CD8-positive, alpha-beta memory T cell (primary cell): ENCODE results near the gene CCDC86. TPM values are rescaled to one million over a fixed set of nuclear protein-coding genes. Genes with fewer than 3 reads are reported as not detected.

Source experiments
- CTCF ChIA-PET: fragments of 350-600 bp; sonication (Branson Sonifier 250); formaldehyde crosslinking; loops from one replicate; lab custom pipeline; 2021; ENCODE audit warnings: antibody characterized with exemption; lab: Charles Lee
- POLR2A ChIA-PET: fragments of 350-600 bp; sonication (Branson Sonifier 250); formaldehyde crosslinking; loops from one replicate; lab custom pipeline; 2021; ENCODE audit warnings: antibody characterized with exemption; lab: Charles Lee
- DNase-seq, 5 donors: peaks; one replicate each; pipeline versions ENCODE4 v3.0.0 to v3.0.0-alpha.2; 2020 to 2022; ENCODE audit warnings: mixed read lengths in 1 of 5
- H3K27ac ChIP-seq: one replicate; pipeline ENCODE4 v1.7.0; 2013; ENCODE audit warnings: low read depth, mild to moderate bottlenecking, low read length, moderate library complexity
- H3K27me3 ChIP-seq: 2 replicates; pipeline ENCODE4 v1.7.0; 2013; ENCODE audit warnings: low read length, mild to moderate bottlenecking; ENCODE audit not compliant: insufficient read depth, poor library complexity, severe bottlenecking
- H3K36me3 ChIP-seq: 2 replicates; pipeline ENCODE4 v1.7.0; 2013; ENCODE audit warnings: mild to moderate bottlenecking, low read length, moderate library complexity; ENCODE audit not compliant: insufficient read depth
- H3K4me1 ChIP-seq: 2 replicates; pipeline ENCODE4 v1.7.0; 2013; ENCODE audit warnings: mild to moderate bottlenecking, low read length, moderate library complexity; ENCODE audit not compliant: insufficient read depth
- H3K4me3 ChIP-seq: 2 replicates; pipeline ENCODE4 v1.7.0; 2013; ENCODE audit warnings: mild to moderate bottlenecking, low read length
- H3K9me3 ChIP-seq: 2 replicates; pipeline ENCODE4 v1.7.0; 2013; ENCODE audit warnings: mild to moderate bottlenecking, low read length
- H3K27ac Mint-ChIP-seq, 8 donors: one replicate each; pipeline ENCODE4 v1.8.0; 2020 to 2021; ENCODE audit warnings: mixed read lengths in 8 of 8, mild to moderate bottlenecking in 6 of 8, inconsistent platforms in 3 of 8, moderate library complexity in 3 of 8
- H3K27me3 Mint-ChIP-seq, 2 donors: one replicate each; pipeline ENCODE4 v1.8.0; 2020 to 2021; ENCODE audit warnings: mixed read lengths in 2 of 2, mild to moderate bottlenecking in 1 of 2, moderate library complexity in 1 of 2
- H3K36me3 Mint-ChIP-seq, 3 donors: one replicate each; pipeline ENCODE4 v1.8.0; 2020 to 2021; ENCODE audit warnings: mixed read lengths in 3 of 3, inconsistent platforms in 1 of 3, mild to moderate bottlenecking in 1 of 3
- H3K4me1 Mint-ChIP-seq, 3 donors: one replicate each; pipeline ENCODE4 v1.8.0; 2020 to 2021; ENCODE audit warnings: mixed read lengths in 3 of 3, inconsistent platforms in 1 of 3, mild to moderate bottlenecking in 1 of 3
- H3K4me3 Mint-ChIP-seq, 7 donors: one replicate each; pipeline ENCODE4 v1.8.0; 2020 to 2021; ENCODE audit warnings: mixed read lengths in 7 of 7, mild to moderate bottlenecking in 6 of 7, moderate library complexity in 4 of 7, inconsistent platforms in 2 of 7
- H3K9me3 Mint-ChIP-seq, 5 donors: one replicate each; pipeline ENCODE4 v1.8.0; 2020 to 2022; ENCODE audit warnings: mixed read lengths in 5 of 5, mild to moderate bottlenecking in 3 of 5, moderate library complexity in 2 of 5, inconsistent platforms in 1 of 5
- polyA plus RNA-seq: library from polyadenylated mRNA; unstranded; fragments of 300-500 nt; fragmentation: Illumina TruSeq; gene quantifications from one replicate; pipeline ENCODE4 v1.2.3, GENCODE V29; 2021
- total RNA-seq, 2 experiments: library from RNA; stranded (reverse); gene quantifications; one replicate each; pipeline ENCODE4 v1.2.3, GENCODE V29; 2021

The CCDC86 gene
- total and polyA plus RNA-seq, 3 experiments from 2014 or later, result 21.8 to 124 (median 122) TPM

GRCh38 chr11:60809249-60809648 lies 32.7 kb upstream of the CCDC86 start:
- no peak for DNase-seq
- Histone ChIP-seq H3K9me3 (no peaks in the 10 kb centered on the region), H3K36me3 (no peaks in the 10 kb centered on the region), H3K27ac (no peak overlapping the region), H3K4me1 (no peaks in the 10 kb centered on the region), H3K4me3 (no peak overlapping the region), H3K27me3 (no peaks in the 10 kb centered on the region)
- Mint-ChIP-seq H3K4me3 (no peak overlapping the region), H3K27me3 (peaks cover 10 to 46% of the 10 kb centered on the region in 2 donors), H3K27ac (no peak overlapping the region), H3K36me3 (peaks cover 0 to 7% (median 0%) of the 10 kb centered on the region in 3 donors), H3K9me3 (peaks cover 0 to 7% (median 4%) of the 10 kb centered on the region in 5 donors), H3K4me1 (no peaks in the 10 kb centered on the region)
- POLR2A ChIA-PET, result no interaction called here
- CTCF ChIA-PET, result no interaction called here

GRCh38 chr11:60809691-60810090 lies 32.2 kb upstream of the CCDC86 start:
- Histone ChIP-seq H3K36me3 (no peaks in the 10 kb centered on the region), H3K27me3 (no peaks in the 10 kb centered on the region), H3K27ac (no peak overlapping the region), H3K4me1 (no peaks in the 10 kb centered on the region), H3K4me3 (no peak overlapping the region), H3K9me3 (no peaks in the 10 kb centered on the region)
- POLR2A ChIA-PET, result no interaction called here
- peaks cover 0 to 7% (median 0%) of the 10 kb centered on the region in 3 donors for H3K36me3 Mint-ChIP-seq
- H3K4me1 Mint-ChIP-seq, result no peaks in the 10 kb centered on the region
- H3K27me3 Mint-ChIP-seq, result peaks cover 10 to 46% of the 10 kb centered on the region in 2 donors
- H3K27ac Mint-ChIP-seq, result no peak overlapping the region
- CTCF ChIA-PET, result no interaction called here
- no peak for DNase-seq
- H3K4me3 Mint-ChIP-seq, result no peak overlapping the region
- H3K9me3 Mint-ChIP-seq, result peaks cover 0 to 8% (median 4%) of the 10 kb centered on the region in 5 donors

- CTCF ChIA-PET, result no interaction called here
- Mint-ChIP-seq H3K4me3 (no peak overlapping the region), H3K4me1 (no peaks in the 10 kb centered on the region), H3K27me3 (peaks cover 10 to 46% of the 10 kb centered on the region in 2 donors), H3K36me3 (peaks cover 0 to 7% (median 0%) of the 10 kb centered on the region in 3 donors), H3K27ac (no peak overlapping the region), H3K9me3 (peaks cover 0 to 8% (median 4%) of the 10 kb centered on the region in 5 donors)
- POLR2A ChIA-PET, result no interaction called here
- H3K27me3 ChIP-seq, result no peaks in the 10 kb centered on the region
- no peak overlapping the region for H3K27ac ChIP-seq
- H3K36me3 ChIP-seq, result no peaks in the 10 kb centered on the region
- H3K4me3 ChIP-seq, result no peak overlapping the region
- no peak for DNase-seq
- H3K9me3 ChIP-seq, result no peaks in the 10 kb centered on the region
- no peaks in the 10 kb centered on the region for H3K4me1 ChIP-seq
Measured at GRCh38 chr11:60810151-60810550, 31.8 kb upstream of the CCDC86 start.

- POLR2A ChIA-PET, result no interaction called here
- no peak overlapping the region for H3K27ac ChIP-seq
- no peak overlapping the region for H3K27ac Mint-ChIP-seq
- CTCF ChIA-PET, result no interaction called here
- peaks cover 0 to 8% (median 4%) of the 10 kb centered on the region in 5 donors for H3K9me3 Mint-ChIP-seq
- peaks cover 10 to 43% of the 10 kb centered on the region in 2 donors for H3K27me3 Mint-ChIP-seq
- no peaks in the 10 kb centered on the region for H3K27me3 ChIP-seq
- peaks cover 0 to 7% (median 0%) of the 10 kb centered on the region in 3 donors for H3K36me3 Mint-ChIP-seq
- no peaks in the 10 kb centered on the region for H3K9me3 ChIP-seq
- no peaks in the 10 kb centered on the region for H3K4me1 ChIP-seq
- H3K36me3 ChIP-seq, result no peaks in the 10 kb centered on the region
- H3K4me1 Mint-ChIP-seq, result no peaks in the 10 kb centered on the region
- DNase-seq, result no peak
- no peak overlapping the region for H3K4me3 Mint-ChIP-seq
- no peak overlapping the region for H3K4me3 ChIP-seq
Measured at GRCh38 chr11:60810569-60810968, 31.3 kb upstream of the CCDC86 start.

GRCh38 chr11:60813324-60813723 lies 28.6 kb upstream of the CCDC86 start:
- no peaks in the 10 kb centered on the region for H3K4me1 ChIP-seq
- Mint-ChIP-seq H3K27ac (no peak overlapping the region), H3K9me3 (peaks cover 9 to 19% (median 17%) of the 10 kb centered on the region in 5 donors), H3K27me3 (peaks cover 14 to 43% of the 10 kb centered on the region in 2 donors), H3K4me1 (no peaks in the 10 kb centered on the region), H3K4me3 (no peak overlapping the region), H3K36me3 (peaks cover 0 to 16% (median 0%) of the 10 kb centered on the region in 3 donors)
- no peak for DNase-seq
- H3K27me3 ChIP-seq, result no peaks in the 10 kb centered on the region
- H3K4me3 ChIP-seq, result no peak overlapping the region
- no peaks in the 10 kb centered on the region for H3K36me3 ChIP-seq
- ChIA-PET POLR2A (no interaction called here), CTCF (interaction anchor here (1.4 kb wide), 1 partner anchor 374 kb away, joined by 4 read pairs; no protein-coding TSS in a partner anchor)
- H3K27ac ChIP-seq, result no peak overlapping the region
- no peaks in the 10 kb centered on the region for H3K9me3 ChIP-seq

- Histone ChIP-seq H3K4me1 (no peaks in the 10 kb centered on the region), H3K9me3 (no peaks in the 10 kb centered on the region), H3K27me3 (no peaks in the 10 kb centered on the region), H3K27ac (no peak overlapping the region), H3K4me3 (no peak overlapping the region), H3K36me3 (no peaks in the 10 kb centered on the region)
- peaks cover 9 to 19% (median 17%) of the 10 kb centered on the region in 5 donors for H3K9me3 Mint-ChIP-seq
- H3K27me3 Mint-ChIP-seq, result peaks cover 14 to 43% of the 10 kb centered on the region in 2 donors
- ChIA-PET POLR2A (no interaction called here), CTCF (interaction anchor here (1.4 kb wide), 1 partner anchor 373 kb away, joined by 4 read pairs; no protein-coding TSS in a partner anchor)
- H3K36me3 Mint-ChIP-seq, result peaks cover 0 to 16% (median 0%) of the 10 kb centered on the region in 3 donors
- no peaks in the 10 kb centered on the region for H3K4me1 Mint-ChIP-seq
- no peak overlapping the region for H3K4me3 Mint-ChIP-seq
- DNase-seq, result no peak
- no peak overlapping the region for H3K27ac Mint-ChIP-seq
Measured at GRCh38 chr11:60814112-60814511, 27.8 kb upstream of the CCDC86 start.

- H3K4me3 Mint-ChIP-seq, result no peak overlapping the region
- CTCF ChIA-PET, result no interaction called here
- DNase-seq, result no peak
- no peak overlapping the region for H3K27ac Mint-ChIP-seq
- H3K27me3 Mint-ChIP-seq, result peaks cover 12 to 30% of the 10 kb centered on the region in 2 donors
- POLR2A ChIA-PET, result no interaction called here
- no peaks in the 10 kb centered on the region for H3K4me1 ChIP-seq
- peaks cover 0 to 13% (median 0%) of the 10 kb centered on the region in 3 donors for H3K36me3 Mint-ChIP-seq
- H3K4me3 ChIP-seq, result no peak overlapping the region
- H3K27ac ChIP-seq, result no peak overlapping the region
- H3K9me3 ChIP-seq, result no peaks in the 10 kb centered on the region
- no peaks in the 10 kb centered on the region for H3K36me3 ChIP-seq
- no peaks in the 10 kb centered on the region for H3K4me1 Mint-ChIP-seq
- no peaks in the 10 kb centered on the region for H3K27me3 ChIP-seq
- H3K9me3 Mint-ChIP-seq, result peaks cover 9 to 19% (median 17%) of the 10 kb centered on the region in 5 donors
Measured at GRCh38 chr11:60816590-60817157, 25.2 kb upstream of the CCDC86 start.

- CTCF ChIA-PET, result no interaction called here
- POLR2A ChIA-PET, result no interaction called here
- H3K4me1 Mint-ChIP-seq, result no peaks in the 10 kb centered on the region
- Histone ChIP-seq H3K4me3 (no peak overlapping the region), H3K36me3 (no peaks in the 10 kb centered on the region), H3K27ac (no peak overlapping the region), H3K4me1 (no peaks in the 10 kb centered on the region), H3K9me3 (no peaks in the 10 kb centered on the region), H3K27me3 (no peaks in the 10 kb centered on the region)
- DNase-seq, result no peak
- H3K27me3 Mint-ChIP-seq, result peaks cover 7 to 19% of the 10 kb centered on the region in 2 donors
- peaks cover 0 to 13% (median 0%) of the 10 kb centered on the region in 3 donors for H3K36me3 Mint-ChIP-seq
- H3K9me3 Mint-ChIP-seq, result peaks cover 9 to 17% (median 17%) of the 10 kb centered on the region in 5 donors
- H3K27ac Mint-ChIP-seq, result no peak overlapping the region
- no peak overlapping the region for H3K4me3 Mint-ChIP-seq
Measured at GRCh38 chr11:60818057-60818456, 23.9 kb upstream of the CCDC86 start.
